Spleen (tissue), 11 donors: ENCODE measurements around the gene STAT4. TPM values are rescaled to one million over a fixed set of nuclear protein-coding genes. Genes with fewer than 3 reads are reported as not detected.

ENCODE experiments used
- DNase-seq: peaks from one replicate; pipeline ENCODE4 v3.0.0-alpha.2; 2020
- H3K27ac ChIP-seq, 8 donors: fragments of 200-600 bp; sonication (generic) in 7 of 8; 1 replicate in 4 of 8; 2 replicates in 4 of 8; pipeline versions ENCODE4 v1.5.0 to v1.8.0; 2016 to 2021; ENCODE audit warnings: inconsistent platforms in 4 of 8, mild to moderate bottlenecking in 4 of 8, moderate library complexity in 1 of 8
- H3K27me3 ChIP-seq, 7 donors: fragments of 200-600 bp; sonication (generic) in 6 of 7; replicated peaks in 1 of 7; 1 replicate in 4 of 7; 2 replicates in 3 of 7; pipeline versions ENCODE4 v1.5.0 to v1.8.0; 2016 to 2021; ENCODE audit warnings: inconsistent platforms in 3 of 7, mild to moderate bottlenecking in 1 of 7
- H3K36me3 ChIP-seq, 6 donors: fragments of 200-600 bp; sonication (generic) in 5 of 6; 1 replicate in 4 of 6; 2 replicates in 2 of 6; pipeline versions ENCODE4 v1.5.0 to v1.8.0; 2016 to 2021; ENCODE audit warnings: inconsistent platforms in 2 of 6
- H3K4me1 ChIP-seq, 6 donors: fragments of 200-600 bp; sonication (generic) in 5 of 6; 1 replicate in 3 of 6; 2 replicates in 3 of 6; pipeline versions ENCODE4 v1.5.0 to v1.8.0; 2016 to 2021; ENCODE audit warnings: inconsistent platforms in 3 of 6
- H3K4me3 ChIP-seq, 8 donors: fragments of 200-600 bp; sonication (generic) in 7 of 8; 1 replicate in 4 of 8; 2 replicates in 4 of 8; pipeline versions ENCODE4 v1.5.0 to v1.8.0; 2016 to 2021; ENCODE audit warnings: inconsistent platforms in 4 of 8, mild to moderate bottlenecking in 4 of 8, moderate library complexity in 2 of 8
- H3K9me3 ChIP-seq, 8 donors: fragments of 200-600 bp; sonication (generic) in 7 of 8; 1 replicate in 4 of 8; 2 replicates in 4 of 8; pipeline versions ENCODE4 v1.5.0 to v1.8.0; 2016 to 2021; ENCODE audit warnings: inconsistent platforms in 4 of 8
- POLR2A ChIP-seq, 3 donors: fragments of 450-650 bp; IDR thresholded peaks; one replicate each; pipeline ENCODE4 v1.5.1; 2017; ENCODE audit warnings: antibody characterized with exemption in 3 of 3, mild to moderate bottlenecking in 1 of 3
- POLR2AphosphoS5 ChIP-seq, 3 donors: sonication (generic); formaldehyde crosslinking; IDR thresholded peaks; one replicate each; pipeline ENCODE4 v1.5.1; 2017; ENCODE audit warnings: antibody characterized with exemption in 3 of 3
- WGBS, 5 donors: extraction: QIAGEN DNeasy Blood & Tissue Kit in 3 of 5; methylation state at CpG; one replicate each; pipeline versions ENCODE4 v1.1.5 to v1.1.7; 2013 to 2018; 5-methylcytosine and 5-hydroxymethylcytosine counted together
- intact Hi-C: fragments of 100-400 bp; cut with DNase I; formaldehyde crosslinking; loops from one replicate; pipeline ENCODE4 v1.15.0; 2023; ENCODE audit warnings: low total_unique reads
- polyA plus RNA-seq, 3 donors: library from polyadenylated mRNA; stranded (reverse); fragments of 200-250 nt; gene quantifications; one replicate each; pipeline ENCODE4 v1.2.1, GENCODE V29; 2013
- total RNA-seq, 7 donors: library from RNA; depleted of rRNA in 3 of 7; stranded (reverse); fragments of >200 nt in 3 of 7; fragmentation: NEBNext Ultra II Directional in 4 of 7; extraction: Animal tissue kit (Norgen Biotek cat#: 25700) in 4 of 7; gene quantifications; one replicate each; pipeline versions ENCODE4 v1.1.0 to v1.2.1, GENCODE V29; 2016 to 2021
- TF ChIP-seq, protein P1 (sequence below), 11 experiments: fragments of 200-600 bp in 7 of 11; fragments of 450-650 bp in 4 of 11; sonication (generic) in 4 of 11; IDR thresholded peaks in 8 of 11; conservative IDR thresholded peaks in 3 of 11; 1 replicate in 7 of 11; 2 replicates in 4 of 11; pipeline versions ENCODE4 v1.4.0 to v1.8.0; 2016 to 2021; ENCODE audit warnings: antibody characterized with exemption in 11 of 11, inconsistent platforms in 4 of 11, mild to moderate bottlenecking in 1 of 11
- donor health status: healthy with polysubstance abuse.
- donor health status: DM: no; HTN: no; CAD: no; lungs with moderate emphysema.
- donor health status: DM: no; HTN: no; CAD: no.
- donor health status: Bipolar disorder and iron deficiency.
- donor health status: healthy.
- donor health status: DM: no; HTN: no; CAD: no.
- donor health status: DM: yes; HTN: yes; CAD: no.

Gene STAT4
- total and polyA plus RNA-seq, 10 donors, result 4.0 to 36.7 (median 25.6) TPM

DNA sequence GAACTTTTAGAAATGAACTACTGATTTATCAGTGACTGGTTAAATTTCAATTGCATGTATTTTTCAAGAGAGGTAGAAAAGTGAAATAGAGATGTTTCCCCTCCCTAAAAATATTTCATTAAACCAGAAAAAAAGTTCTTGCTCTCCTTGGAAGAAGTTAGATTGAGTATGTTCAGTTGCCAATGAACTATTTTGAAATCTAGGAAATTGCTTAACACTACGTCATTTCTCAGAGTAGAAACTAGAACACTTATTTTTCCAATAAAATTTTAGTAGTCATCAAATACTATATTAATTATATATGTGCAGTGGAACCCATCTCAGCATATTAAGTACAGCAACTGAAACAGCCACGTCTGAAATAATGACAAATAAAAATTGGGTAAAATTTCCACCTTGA is 85.0 kb downstream of the STAT4 start:
- intact Hi-C loops, result no loop called here
- Histone ChIP-seq H3K9me3 (no peaks in the 10 kb centered on the region), H3K27ac (peak overlapping the region in 5 of 8 donors; percentile 7 to 71 (median 60)), H3K4me1 (peaks cover 0 to 62% (median 14%) of the 10 kb centered on the region in 6 donors), H3K36me3 (peaks cover 0 to 4% (median 0%) of the 10 kb centered on the region in 6 donors), H3K27me3 (no peaks in the 10 kb centered on the region), H3K4me3 (no peak overlapping the region)
- WGBS, 5 donors, result 25 to 47% (median 30%) methylated on average over 2 of the region's 2 CpGs
- DNase-seq, result no peak
- TF ChIP-seq POLR2A (IDR thresholded peaks at IDR 0.05) (no peak), POLR2AphosphoS5 (IDR thresholded peaks at IDR 0.05) (no peak)
- TF ChIP-seq, protein P1, sequence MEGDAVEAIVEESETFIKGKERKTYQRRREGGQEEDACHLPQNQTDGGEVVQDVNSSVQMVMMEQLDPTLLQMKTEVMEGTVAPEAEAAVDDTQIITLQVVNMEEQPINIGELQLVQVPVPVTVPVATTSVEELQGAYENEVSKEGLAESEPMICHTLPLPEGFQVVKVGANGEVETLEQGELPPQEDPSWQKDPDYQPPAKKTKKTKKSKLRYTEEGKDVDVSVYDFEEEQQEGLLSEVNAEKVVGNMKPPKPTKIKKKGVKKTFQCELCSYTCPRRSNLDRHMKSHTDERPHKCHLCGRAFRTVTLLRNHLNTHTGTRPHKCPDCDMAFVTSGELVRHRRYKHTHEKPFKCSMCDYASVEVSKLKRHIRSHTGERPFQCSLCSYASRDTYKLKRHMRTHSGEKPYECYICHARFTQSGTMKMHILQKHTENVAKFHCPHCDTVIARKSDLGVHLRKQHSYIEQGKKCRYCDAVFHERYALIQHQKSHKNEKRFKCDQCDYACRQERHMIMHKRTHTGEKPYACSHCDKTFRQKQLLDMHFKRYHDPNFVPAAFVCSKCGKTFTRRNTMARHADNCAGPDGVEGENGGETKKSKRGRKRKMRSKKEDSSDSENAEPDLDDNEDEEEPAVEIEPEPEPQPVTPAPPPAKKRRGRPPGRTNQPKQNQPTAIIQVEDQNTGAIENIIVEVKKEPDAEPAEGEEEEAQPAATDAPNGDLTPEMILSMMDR (IDR thresholded peaks at IDR 0.05 in 8 of 11, conservative IDR thresholded peaks at IDR 0.05 in 3 of 11), result no peak

DNA sequence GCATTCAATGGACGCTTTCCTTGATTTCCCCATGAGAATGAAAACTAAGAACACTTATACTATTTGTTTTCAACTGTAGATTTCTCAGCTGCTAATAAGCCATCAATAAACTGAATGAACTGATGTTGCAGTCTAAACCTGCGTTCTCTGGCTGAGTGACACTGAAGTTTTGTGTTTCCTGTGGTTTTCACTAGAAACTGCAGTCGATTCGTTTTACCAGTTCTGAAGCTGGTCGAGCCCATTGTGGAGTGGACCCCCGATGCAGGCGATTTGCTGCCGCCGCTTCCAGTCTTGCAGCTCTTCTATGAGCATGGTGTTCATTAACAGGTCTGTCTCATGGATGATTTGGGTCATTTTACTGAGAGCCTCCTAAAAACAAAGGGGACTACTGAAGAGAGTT is 86.2 kb downstream of the STAT4 start:
- Histone ChIP-seq H3K27me3 (no peaks in the 10 kb centered on the region), H3K4me1 (peaks cover 0 to 50% (median 14%) of the 10 kb centered on the region in 6 donors), H3K9me3 (no peaks in the 10 kb centered on the region), H3K4me3 (no peak overlapping the region), H3K36me3 (peaks cover 0 to 4% (median 0%) of the 10 kb centered on the region in 6 donors), H3K27ac (peak overlapping the region in 5 of 8 donors; percentile 18 to 71 (median 59))
- TF ChIP-seq POLR2AphosphoS5 (IDR thresholded peaks at IDR 0.05), result no peak
- DNase-seq, result no peak
- 37 to 57% (median 42%) methylated on average over 9 of the region's 9 CpGs for WGBS, 5 donors
- intact Hi-C loops, result no loop called here

DNA sequence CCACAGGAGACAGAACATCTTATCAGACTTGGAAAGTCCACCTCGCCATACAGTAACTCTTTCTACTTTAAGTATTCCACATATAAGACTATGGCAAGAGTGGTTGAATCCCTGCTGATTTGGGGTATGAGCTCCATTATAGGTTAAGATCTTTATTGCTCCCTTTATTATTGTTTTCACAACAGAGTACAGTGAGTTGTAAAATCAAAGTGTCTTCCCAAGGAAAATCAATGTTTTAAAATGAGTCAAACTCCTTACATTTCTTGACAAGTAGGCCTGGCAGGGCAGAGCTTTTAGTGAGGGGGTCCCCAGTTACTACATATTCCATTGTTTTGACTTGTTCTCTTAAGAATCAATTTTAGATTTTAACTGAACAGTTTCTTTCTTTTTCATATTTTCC is 87.2 kb downstream of the STAT4 start:
- intact Hi-C loops, result no loop called here
- WGBS, 5 donors, result 79 to 100% (median 90%) methylated on average over 1 of the region's 1 CpG
- H3K9me3 ChIP-seq, result no peaks in the 10 kb centered on the region
- H3K4me3 ChIP-seq, result no peak overlapping the region
- DNase-seq, result no peak
- peak overlapping the region in 4 of 8 donors; percentile 9 to 59 (median 18) for H3K27ac ChIP-seq
- no peaks in the 10 kb centered on the region for H3K27me3 ChIP-seq
- H3K36me3 ChIP-seq, result peaks cover 0 to 4% (median 0%) of the 10 kb centered on the region in 6 donors
- TF ChIP-seq POLR2AphosphoS5 (IDR thresholded peaks at IDR 0.05) (no peak), POLR2A (IDR thresholded peaks at IDR 0.05) (no peak)
- TF ChIP-seq, protein P1 (IDR thresholded peaks at IDR 0.05 in 8 of 11, conservative IDR thresholded peaks at IDR 0.05 in 3 of 11), result no peak
- H3K4me1 ChIP-seq, result peaks cover 0 to 50% (median 14%) of the 10 kb centered on the region in 6 donors

DNA sequence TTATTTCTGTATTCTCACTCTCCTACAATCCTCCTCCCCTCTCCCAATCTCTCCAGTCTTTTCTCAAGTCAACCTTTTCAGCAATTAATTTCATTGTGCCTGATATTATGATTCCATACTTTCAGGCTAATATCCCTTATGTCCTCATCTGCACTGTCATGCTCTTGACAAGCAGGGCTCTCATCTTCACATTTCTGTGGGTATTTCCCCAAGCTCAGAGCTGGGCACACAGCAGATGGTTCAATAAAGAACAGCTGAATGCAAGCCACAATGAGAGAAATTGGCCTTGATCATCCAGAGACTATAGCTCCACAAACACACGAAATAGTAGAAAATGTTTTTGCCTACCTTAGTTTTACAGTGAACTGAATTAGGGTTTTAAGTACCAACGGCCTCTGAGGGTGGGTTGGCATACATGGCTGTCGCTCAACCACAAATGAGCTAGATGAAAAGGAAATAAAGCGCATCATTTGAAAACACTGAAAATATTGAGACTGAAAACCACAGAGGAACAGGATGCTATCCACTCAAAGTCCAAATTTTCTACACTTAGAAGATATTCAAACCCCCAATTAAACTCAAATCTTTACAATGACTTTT is 89.3 kb downstream of the STAT4 start:
- Histone ChIP-seq H3K27me3 (no peaks in the 10 kb centered on the region), H3K27ac (peak overlapping the region in 5 of 8 donors; percentile 3 to 75 (median 44)), H3K4me3 (no peak overlapping the region), H3K9me3 (no peaks in the 10 kb centered on the region), H3K36me3 (peaks cover 0 to 4% (median 0%) of the 10 kb centered on the region in 6 donors), H3K4me1 (peaks cover 0 to 58% (median 17%) of the 10 kb centered on the region in 6 donors)
- TF ChIP-seq POLR2AphosphoS5 (IDR thresholded peaks at IDR 0.05), result no peak
- no peak for TF ChIP-seq POLR2A (IDR thresholded peaks at IDR 0.05)
- WGBS, 5 donors, result 45 to 72% (median 62%) methylated on average over 4 of the region's 4 CpGs
- DNase-seq, result no peak
- intact Hi-C loops, result no loop called here

DNA sequence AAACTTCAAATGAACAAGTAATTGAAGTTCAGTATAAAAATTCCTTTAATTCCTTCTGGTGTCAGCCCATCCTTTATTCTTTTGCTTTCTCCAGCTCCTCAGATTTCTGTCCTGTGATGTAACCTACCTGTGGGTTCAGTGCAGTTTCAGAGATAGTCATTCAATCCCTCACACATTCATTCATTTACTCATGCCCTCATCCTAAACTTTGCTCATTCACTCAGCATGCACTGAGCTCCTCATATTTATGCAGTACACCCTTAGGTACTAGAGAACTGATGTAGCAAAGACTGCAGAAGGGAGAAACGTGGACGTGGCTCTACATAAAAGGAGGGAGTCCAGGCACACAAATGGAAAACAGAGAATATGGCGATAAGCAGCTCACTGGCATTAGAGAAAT is 91.5 kb downstream of the STAT4 start:
- DNase-seq, result no peak
- peaks cover 0 to 51% (median 11%) of the 10 kb centered on the region in 6 donors for H3K4me1 ChIP-seq
- no peak overlapping the region for H3K4me3 ChIP-seq
- H3K27me3 ChIP-seq, result no peaks in the 10 kb centered on the region
- no peaks in the 10 kb centered on the region for H3K9me3 ChIP-seq
- WGBS, 5 donors, result 78 to 91% (median 89%) methylated on average over 3 of the region's 3 CpGs
- intact Hi-C loops, result loop anchor here (10.0 kb wide), 1 partner anchor 455 kb away; no protein-coding TSS in a partner anchor
- H3K27ac ChIP-seq, result no peak overlapping the region
- peaks cover 0 to 4% (median 0%) of the 10 kb centered on the region in 6 donors for H3K36me3 ChIP-seq
- TF ChIP-seq POLR2AphosphoS5 (IDR thresholded peaks at IDR 0.05) (no peak), POLR2A (IDR thresholded peaks at IDR 0.05) (no peak)
- TF ChIP-seq, protein P1 (IDR thresholded peaks at IDR 0.05 in 8 of 11, conservative IDR thresholded peaks at IDR 0.05 in 3 of 11), result no peak
